ENCODE results near the gene STAM. TPM values are rescaled to one million over a fixed set of nuclear protein-coding genes. Genes with fewer than 3 reads are reported as not detected.

STAM gene
- total and polyA plus RNA-seq, 2 donors (not counting 3 experiments of a cell fraction or from before 2014, with no cell fraction given), result 17.7 to 20.0 TPM

DNA sequence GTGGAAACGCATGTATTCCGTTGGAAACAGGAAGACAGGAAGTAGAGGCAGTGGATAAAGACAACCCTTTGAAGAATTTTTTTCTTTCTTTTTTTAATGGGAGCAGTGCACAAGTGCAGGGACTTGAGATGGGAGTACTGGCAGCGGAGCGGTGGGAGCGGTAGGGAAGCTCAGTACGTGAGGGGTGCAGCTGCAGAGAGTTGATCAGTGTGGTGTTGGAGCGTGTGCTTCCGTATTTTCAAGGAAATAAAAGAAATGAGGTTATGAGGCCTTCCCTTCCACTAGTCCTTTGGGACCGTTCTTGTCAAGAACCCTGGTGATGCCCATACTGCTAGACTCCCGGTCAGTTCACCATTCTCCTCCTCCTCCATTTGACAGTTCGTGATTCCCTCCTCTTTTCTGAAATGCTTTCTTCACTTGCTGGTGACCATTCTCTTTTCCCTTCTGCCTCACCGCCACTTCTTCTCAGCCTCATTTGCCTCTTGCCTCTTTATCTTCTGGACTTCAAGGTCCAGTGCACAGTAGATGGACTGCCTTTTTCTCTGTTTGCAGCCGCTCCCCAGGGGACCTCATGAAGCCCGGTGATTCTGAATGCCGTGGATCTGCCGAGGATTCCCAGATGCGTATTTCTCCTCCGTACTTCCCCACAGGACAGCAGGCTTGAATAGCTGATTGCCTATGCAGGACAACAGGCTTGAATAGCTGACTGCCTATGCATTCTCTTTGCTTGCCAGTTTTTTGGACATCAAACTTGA lies 68.9 kb downstream of the STAM start:
- DNase-seq (ENCODE audit: low read depth, low spot score), result no peak
- POLR2A ChIA-PET, result no interaction called here
- TF ChIP-seq EZH2 (IDR thresholded peaks at IDR 0.05; ENCODE audit: borderline replicate concordance, low read depth, low read length, severe bottlenecking), result no peak
- TF ChIP-seq POLR2A (IDR thresholded peaks at IDR 0.05; ENCODE audit: low read depth, low read length), result no peak
- TF ChIP-seq CTCF (IDR thresholded peaks at IDR 0.05; ENCODE audit: extremely low read depth in 1 of 2, insufficient read depth in 1 of 2, low read depth in 1 of 2, low read length in 2 of 2), result no peak
- TF ChIP-seq GATA2 (IDR thresholded peaks at IDR 0.05; ENCODE audit: insufficient read depth, insufficient read length, low read depth, low read length), result no peak
- no peak for TF ChIP-seq POLR2AphosphoS5 (IDR thresholded peaks at IDR 0.05; ENCODE audit: insufficient read depth, low read depth, low read length)
- TF ChIP-seq FOS (IDR thresholded peaks at IDR 0.05; ENCODE audit: borderline replicate concordance, insufficient read depth, low read length), result no peak
- TF ChIP-seq JUN (IDR thresholded peaks at IDR 0.05; ENCODE audit: borderline replicate concordance, insufficient read depth, insufficient read length, low read depth), result no peak
- no peak for TF ChIP-seq MYC (IDR thresholded peaks at IDR 0.05; ENCODE audit: low read depth, low read length)
- TF ChIP-seq MAX (IDR thresholded peaks at IDR 0.05; ENCODE audit: insufficient read depth, insufficient read length), result no peak
- no peaks in the 10 kb centered on the region for H3K9me1 ChIP-seq (replicated peaks; ENCODE audit: control insufficient read depth, extremely low read depth, insufficient read depth, low read length)
- no peak for FAIRE-seq
- no peak overlapping the region for H3K4me3 ChIP-seq (replicated peaks in 1 of 3; ENCODE audit: insufficient read depth in 1 of 3, low read depth in 1 of 3, low read length in 3 of 3)
- no TSS peak for BruUV-seq (replicated peaks)
- no peaks in the 10 kb centered on the region for H3K4me1 ChIP-seq (ENCODE audit: control insufficient read depth, extremely low read depth, insufficient read depth, low read length)
- intact Hi-C loops (cut with micrococcal nuclease), result no loop called here
- no peaks in the 10 kb centered on the region for H3K9me3 ChIP-seq (replicated peaks; ENCODE audit: control insufficient read depth, insufficient read depth, low read length)
- no peaks in the 10 kb centered on the region for H3K79me2 ChIP-seq (ENCODE audit: control insufficient read depth, insufficient read depth, low read length)
- H3K27me3 ChIP-seq (ENCODE audit: control insufficient read depth in 2 of 2, insufficient read depth in 2 of 2, low read length in 2 of 2), result no peaks in the 10 kb centered on the region
- no peak overlapping the region for H2AFZ ChIP-seq (ENCODE audit: low read depth, low read length)
- peaks cover 3 to 11% of the 10 kb centered on the region in 2 experiments for H3K36me3 ChIP-seq (ENCODE audit: control insufficient read depth in 2 of 2, extremely low read depth in 1 of 2, insufficient read depth in 2 of 2, low read length in 2 of 2)
- CTCF ChIA-PET, result interaction anchor here (1.5 kb wide), 1 partner anchor 21 kb away, joined by 3 read pairs; no protein-coding TSS in a partner anchor
- no peaks in the 10 kb centered on the region for H4K20me1 ChIP-seq (replicated peaks; ENCODE audit: control insufficient read depth, extremely low read depth, insufficient read depth, low read length)
- no peak overlapping the region for H3K9ac ChIP-seq (replicated peaks; ENCODE audit: extremely low read depth, insufficient read depth, low read length)
- no peak overlapping the region for H3K27ac ChIP-seq (ENCODE audit: insufficient read depth, low read depth, low read length)
- dilution Hi-C loops (cut with MboI; ENCODE audit: extremely low pct_ligation_motif_present, low sequenced_read_pairs), result no loop called here
- no peak overlapping the region for H3K4me2 ChIP-seq (ENCODE audit: insufficient read depth, low read length)
